GM19351 (cell line): ENCODE data around the gene RARG.
A peak's percentile ranks its signal among the peaks of the same experiment; 100 is the strongest.

ENCODE experiments used
- ATAC-seq: cut with Tn5 transposase; IDR thresholded peaks from one replicate; pipeline ENCODE4 v1.9.1; 2021; ENCODE audit warnings: mild to moderate bottlenecking, moderate library complexity; ENCODE audit not compliant: unreplicated experiment

Gene RARG

GRCh38 chr12:53245286-53245685, 13.3 kb upstream of the RARG start:
- ATAC-seq: no peak

DNA sequence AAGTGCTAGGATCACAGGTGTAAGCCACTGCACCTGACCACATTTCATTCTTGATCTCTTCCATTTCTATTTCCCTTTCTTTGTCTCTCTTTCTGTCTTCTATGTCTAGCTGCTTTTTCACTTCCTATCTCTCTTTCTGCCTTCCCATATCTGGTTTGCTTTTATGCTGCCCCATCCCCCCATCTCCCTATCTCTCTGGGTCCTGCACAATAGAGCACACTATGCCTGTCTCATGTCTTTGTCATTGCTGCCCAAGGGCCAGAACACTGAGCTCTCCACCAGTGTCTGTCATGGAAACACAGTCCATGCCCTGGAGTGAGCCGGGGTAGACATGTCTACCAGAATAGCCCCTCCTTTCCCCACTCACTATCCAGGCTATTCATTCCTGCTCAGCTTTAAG, 12.3 kb upstream of the RARG start:
- ATAC-seq: no peak

DNA sequence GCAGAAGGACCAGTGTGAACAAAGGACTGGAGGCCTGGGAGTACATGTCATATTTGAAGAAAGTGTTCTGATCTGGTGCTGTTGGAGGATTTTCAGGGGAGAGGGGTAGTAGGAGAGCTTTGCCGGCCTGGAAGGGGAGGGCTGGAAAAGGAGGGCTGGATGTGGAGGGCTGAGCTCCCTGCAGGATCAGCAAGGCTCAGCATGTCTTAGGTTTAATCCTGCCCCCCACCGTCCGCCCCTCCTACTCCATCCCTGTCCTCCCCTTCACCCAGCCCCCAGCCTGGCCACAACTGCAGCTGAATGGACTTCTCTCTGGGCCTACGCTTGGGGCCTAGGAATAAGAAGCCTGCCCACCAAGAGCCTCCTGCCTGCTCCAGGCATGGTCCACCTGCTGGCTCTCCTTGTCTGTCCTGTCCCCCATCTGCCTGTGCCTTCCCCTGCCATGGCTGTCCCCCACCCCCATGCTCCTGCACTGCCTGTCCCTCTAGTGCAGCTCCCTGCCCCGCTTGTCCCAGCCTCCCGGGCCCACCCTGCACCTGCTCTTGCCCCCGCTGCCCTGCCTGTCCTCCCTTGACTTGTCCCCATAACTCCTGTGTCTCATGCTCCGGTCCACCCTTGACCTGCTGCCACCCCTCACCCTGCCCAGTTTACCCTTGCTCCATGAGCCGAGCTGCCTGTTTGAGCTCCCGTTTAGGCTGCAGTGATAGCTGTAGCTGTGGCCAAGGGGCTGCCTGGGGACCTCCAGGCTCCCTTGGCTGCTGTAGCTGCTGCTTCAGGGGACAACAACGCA, 9.8 kb upstream of the RARG start:
- no peak for ATAC-seq

DNA sequence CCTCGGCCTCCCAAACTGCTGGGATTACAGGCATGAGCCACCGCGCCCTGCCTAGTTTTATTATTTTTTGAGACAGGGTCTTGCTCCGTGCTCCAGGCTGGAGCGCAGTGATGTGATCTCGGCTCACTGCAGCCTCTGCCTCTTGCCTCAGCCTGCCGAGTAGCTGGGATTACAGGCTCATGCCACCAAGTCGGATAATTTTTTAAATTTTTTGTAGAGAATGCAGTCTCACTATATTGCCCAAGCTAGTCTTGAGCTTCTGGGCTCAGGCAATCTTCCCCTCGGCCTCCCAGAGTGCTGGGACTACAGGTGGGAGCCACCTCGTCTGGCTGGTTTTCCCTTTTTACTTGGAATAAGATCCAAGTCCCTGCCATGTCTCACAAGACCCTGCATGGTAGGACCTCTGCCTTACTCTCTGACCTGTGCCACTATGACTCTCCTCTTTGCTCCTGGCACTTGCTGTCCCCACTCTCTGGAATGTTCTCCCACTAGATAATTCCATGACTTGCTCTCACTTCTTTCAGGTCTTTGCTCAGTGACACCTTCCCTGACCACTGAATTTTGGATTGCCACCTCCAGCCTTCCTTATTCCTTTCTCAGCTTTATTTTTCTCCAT, 7.7 kb upstream of the RARG start:
- ATAC-seq: no peak

DNA sequence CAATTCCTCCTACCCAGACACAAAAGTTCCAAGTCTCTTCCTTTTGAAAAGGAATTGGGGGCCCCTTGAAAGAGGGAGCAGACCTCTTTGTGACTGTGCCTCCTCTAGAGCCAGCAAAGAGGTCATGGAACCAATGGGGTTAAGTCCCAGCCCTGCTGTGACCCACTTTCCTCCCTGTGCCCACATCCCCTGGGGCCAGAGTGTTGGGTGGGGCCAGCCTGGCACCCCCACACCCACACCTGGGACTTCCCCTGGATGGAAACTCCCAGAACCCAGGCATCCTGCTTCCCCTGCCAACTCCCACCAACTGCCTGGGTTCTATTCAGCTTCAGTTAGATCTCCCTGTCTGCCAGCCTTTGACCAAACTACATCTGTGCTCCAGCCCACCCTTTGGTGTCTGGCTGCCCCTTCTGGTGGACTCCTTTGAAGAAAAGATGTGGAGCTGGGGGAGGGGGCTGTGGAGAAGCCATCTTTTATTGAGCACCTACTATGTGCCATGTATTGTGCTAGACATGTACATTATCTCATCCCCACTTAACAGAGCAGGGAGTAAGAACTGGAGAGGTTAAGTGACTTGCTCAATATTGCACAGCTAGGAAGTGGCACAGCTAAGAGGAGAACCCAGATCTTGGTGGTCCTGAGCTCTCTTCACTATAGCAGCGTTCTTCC, 4.6 kb upstream of the RARG start:
- no peak for ATAC-seq

GRCh38 chr12:53235742-53236442, 3.9 kb upstream of the RARG start:
- ATAC-seq: no peak

- no peak for ATAC-seq
Observed at GRCh38 chr12:53235164-53235563, 3.2 kb upstream of the RARG start.

GRCh38 chr12:53234271-53234914, 2.4 kb upstream of the RARG start:
- no peak for ATAC-seq

GRCh38 chr12:53233671-53234121, 1.7 kb upstream of the RARG start:
- no peak for ATAC-seq

GRCh38 chr12:53232646-53233461, 845 bp upstream of the RARG start:
- ATAC-seq: peak; percentile 30

- no peak for ATAC-seq
Observed at GRCh38 chr12:53231671-53231920, 413 bp downstream of the RARG start.

DNA sequence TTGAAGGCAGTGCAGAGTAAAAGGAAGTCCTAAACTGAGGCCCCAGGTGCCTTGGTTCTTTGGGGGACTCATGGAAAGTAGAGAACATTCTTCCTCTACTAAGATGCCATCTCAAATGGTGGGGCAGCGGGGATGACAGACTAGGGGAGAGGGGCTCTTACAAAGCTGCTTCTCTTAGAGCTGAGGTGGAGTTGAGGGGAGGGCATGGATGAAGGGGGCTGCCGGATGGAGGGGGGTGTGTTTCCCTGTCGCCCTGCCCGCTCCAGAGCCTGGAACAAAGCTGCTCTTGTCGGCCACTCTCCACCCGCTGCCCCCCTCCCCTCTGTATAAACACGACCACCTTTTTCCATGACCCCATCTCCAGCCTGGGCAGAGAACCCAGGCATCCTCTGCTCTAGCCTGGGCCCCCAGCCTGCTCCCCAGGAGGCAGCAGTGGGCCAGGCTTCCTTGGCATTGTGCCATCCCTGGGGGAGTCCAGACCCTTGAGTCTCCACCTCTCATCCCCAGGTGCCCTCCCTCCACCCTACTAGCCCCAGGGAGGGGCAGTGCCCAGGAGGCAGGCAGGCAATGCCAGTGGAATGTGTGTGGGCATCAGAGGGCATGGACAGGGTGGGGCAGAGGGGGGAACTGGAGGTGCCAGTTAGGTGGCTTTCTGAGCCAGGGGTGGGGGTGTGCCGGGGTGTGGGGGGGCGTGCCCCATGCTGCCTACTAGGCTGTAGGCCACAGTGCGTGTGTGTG, 1.7 kb downstream of the RARG start:
- ATAC-seq: no peak

DNA sequence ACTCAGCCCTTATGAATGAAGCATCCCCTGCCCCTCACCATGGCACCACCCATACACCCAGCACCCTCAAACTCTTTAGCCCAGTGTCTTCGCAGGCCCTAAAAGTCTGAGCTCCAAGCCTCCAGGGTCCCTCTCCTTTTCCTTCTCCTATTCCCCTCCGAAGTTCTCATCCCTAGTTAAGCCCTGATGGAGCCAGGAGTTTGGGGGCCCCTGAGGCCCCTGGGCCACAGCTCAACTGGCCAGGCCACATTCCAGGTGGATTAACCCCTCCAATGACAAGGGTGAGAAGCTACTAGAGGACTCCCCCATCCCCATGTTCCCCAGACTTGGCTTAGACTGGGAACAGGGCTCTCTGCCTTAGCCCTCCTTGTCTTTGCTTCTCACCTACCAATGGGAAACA, 2.6 kb downstream of the RARG start:
- ATAC-seq: no peak

GRCh38 chr12:53227836-53228235, 4.2 kb downstream of the RARG start:
- ATAC-seq: no peak

GRCh38 chr12:53227341-53227740, 4.7 kb downstream of the RARG start:
- ATAC-seq: no peak

GRCh38 chr12:53226815-53227214, 5.2 kb downstream of the RARG start:
- ATAC-seq: no peak

DNA sequence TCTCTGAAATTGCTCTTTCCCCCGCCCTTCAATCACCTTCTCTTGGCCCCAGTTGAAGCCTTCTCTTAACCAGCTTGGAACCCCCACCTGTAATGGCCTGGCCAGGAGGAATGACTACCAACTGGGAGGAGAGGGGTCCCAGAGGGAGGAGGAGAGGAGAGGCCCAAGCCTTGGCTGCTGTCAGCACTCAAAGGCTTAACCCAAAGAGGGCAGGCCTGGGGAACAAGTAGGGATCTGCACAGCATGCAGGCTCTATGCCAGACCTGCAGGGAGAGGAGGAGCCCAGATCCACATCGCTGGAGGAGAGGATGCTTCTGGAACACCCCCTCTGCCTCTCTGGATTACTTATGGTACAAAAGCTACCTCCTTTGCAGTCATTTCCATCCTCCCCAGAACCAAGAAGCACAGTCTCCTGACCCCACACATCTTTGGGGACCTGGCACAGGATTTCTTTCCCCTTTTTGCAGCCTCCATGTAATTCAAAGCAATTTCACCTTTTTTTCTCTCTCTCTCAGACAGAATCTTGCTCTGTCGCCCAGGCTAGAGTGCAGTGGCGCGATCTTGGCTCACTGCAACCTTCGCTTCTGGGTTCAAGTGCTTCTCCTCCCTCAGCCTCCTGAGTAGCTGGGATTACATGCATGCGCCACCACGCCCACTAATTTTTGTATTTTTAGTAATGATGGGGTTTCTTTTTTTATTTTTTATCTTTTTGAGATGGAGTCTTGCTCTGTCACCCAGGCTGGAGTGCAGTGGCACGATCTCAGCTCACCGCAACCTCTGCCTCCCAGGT, 6.2 kb downstream of the RARG start:
- no peak for ATAC-seq

- ATAC-seq: no peak
Observed at GRCh38 chr12:53224897-53225634, 6.9 kb downstream of the RARG start.
